HepG2 (cell line): ENCODE measurements around the gene WDR6. TPM values are rescaled to one million over a fixed set of nuclear protein-coding genes. Genes with fewer than 3 reads are reported as not detected.

Experiments used
- ARNTL ChIP-seq: sonication (generic); formaldehyde crosslinking; IDR thresholded peaks from 2 replicates; pipeline ENCODE4 v1.4.0; 2020; ENCODE audit warnings: mild to moderate bottlenecking, missing genetic modification reagents
- ATF4 ChIP-seq, 2 experiments: fragments of 450-650 bp in 1 of 2; sonication (generic) in 1 of 2; formaldehyde crosslinking; IDR thresholded peaks; 2 replicates each; pipeline versions ENCODE4 v1.5.0 to v1.8.0; 2020 to 2022; ENCODE audit warnings: mild to moderate bottlenecking in 1 of 2, missing genetic modification reagents in 1 of 2
- HOXA9 ChIP-seq: sonication (generic); formaldehyde crosslinking; IDR thresholded peaks from 2 replicates; pipeline ENCODE4 v1.8.1; 2022; ENCODE audit warnings: missing genetic modification reagents, mild to moderate bottlenecking, moderate library complexity, borderline replicate concordance
- IKZF4 ChIP-seq: sonication (generic); formaldehyde crosslinking; IDR thresholded peaks from 2 replicates; pipeline ENCODE4 v1.5.1; 2020; ENCODE audit warnings: borderline replicate concordance, mild to moderate bottlenecking, low read depth, missing genetic modification reagents; ENCODE audit errors: not compliant biosample characterization
- NCOA5 ChIP-seq: sonication (generic); formaldehyde crosslinking; IDR thresholded peaks from 2 replicates; pipeline ENCODE4 v1.4.0; 2020; ENCODE audit warnings: missing genetic modification reagents
- RARA ChIP-seq: IDR thresholded peaks from 2 replicates; pipeline ENCODE4 v1.6.1; 2016; ENCODE audit warnings: missing genetic modification reagents, missing compliant biosample characterization
- THAP7 ChIP-seq: sonication (generic); formaldehyde crosslinking; IDR thresholded peaks from 2 replicates; pipeline ENCODE4 v1.8.1; 2023; ENCODE audit warnings: mild to moderate bottlenecking, missing genetic modification reagents
- ZBTB25 ChIP-seq: IDR thresholded peaks from 2 replicates; pipeline ENCODE4 v1.6.1; 2018; ENCODE audit warnings: missing genetic modification reagents
- ZNF451 ChIP-seq: sonication (generic); formaldehyde crosslinking; IDR thresholded peaks from 2 replicates; pipeline ENCODE4 v1.5.0; 2020; ENCODE audit warnings: mild to moderate bottlenecking, missing genetic modification reagents
- ZNF501 ChIP-seq: sonication (generic); formaldehyde crosslinking; IDR thresholded peaks from 2 replicates; pipeline ENCODE4 v1.5.1; 2020; ENCODE audit warnings: mild to moderate bottlenecking, moderate library complexity, missing genetic modification reagents
- polyA plus RNA-seq, 8 experiments: library from polyadenylated mRNA; depleted of rRNA in 3 of 8; stranded (reverse) in 7 of 8; unstranded in 1 of 8; fragments of >200 nt; fragmentation: Illumina TruSeq in 4 of 8; extraction: Trizol in 4 of 8; gene quantifications; 2 replicates each; pipeline versions ENCODE4 v1.2.1 to v1.2.3, GENCODE V29; 2011 to 2016; ENCODE audit warnings: low read depth in 4 of 8, missing spikeins in 1 of 8, mixed read lengths in 1 of 8; ENCODE audit not compliant: insufficient read depth in 1 of 8
- total RNA-seq, 5 experiments: library from RNA; depleted of rRNA; stranded (reverse); fragments of >200 nt; fragmentation: Illumina TruSeq; extraction: Trizol; gene quantifications; 2 replicates each; pipeline ENCODE4 v1.2.3, GENCODE V29; 2016; ENCODE audit warnings: low read depth in 1 of 5
- TF ChIP-seq, protein P1 (sequence below): sonication (generic); formaldehyde crosslinking; IDR thresholded peaks from 2 replicates; pipeline ENCODE4 v1.4.0; 2020; ENCODE audit warnings: mild to moderate bottlenecking, missing genetic modification reagents
- TF ChIP-seq, protein P2 (sequence below): sonication (generic); formaldehyde crosslinking; IDR thresholded peaks from 2 replicates; pipeline ENCODE4 v1.8.1; 2023; ENCODE audit warnings: mild to moderate bottlenecking, inconsistent platforms, moderate library complexity, missing genetic modification reagents, borderline replicate concordance
- TF ChIP-seq, protein P3 (sequence below): sonication (generic); formaldehyde crosslinking; IDR thresholded peaks from 2 replicates; pipeline ENCODE4 v1.8.0; 2023; ENCODE audit warnings: mild to moderate bottlenecking, missing genetic modification reagents

WDR6 gene
- total and polyA plus RNA-seq, 2 of the 13 experiments (the other 11 are each of a cell fraction or from before 2014, with no cell fraction given), result 73.4 to 139 TPM

DNA sequence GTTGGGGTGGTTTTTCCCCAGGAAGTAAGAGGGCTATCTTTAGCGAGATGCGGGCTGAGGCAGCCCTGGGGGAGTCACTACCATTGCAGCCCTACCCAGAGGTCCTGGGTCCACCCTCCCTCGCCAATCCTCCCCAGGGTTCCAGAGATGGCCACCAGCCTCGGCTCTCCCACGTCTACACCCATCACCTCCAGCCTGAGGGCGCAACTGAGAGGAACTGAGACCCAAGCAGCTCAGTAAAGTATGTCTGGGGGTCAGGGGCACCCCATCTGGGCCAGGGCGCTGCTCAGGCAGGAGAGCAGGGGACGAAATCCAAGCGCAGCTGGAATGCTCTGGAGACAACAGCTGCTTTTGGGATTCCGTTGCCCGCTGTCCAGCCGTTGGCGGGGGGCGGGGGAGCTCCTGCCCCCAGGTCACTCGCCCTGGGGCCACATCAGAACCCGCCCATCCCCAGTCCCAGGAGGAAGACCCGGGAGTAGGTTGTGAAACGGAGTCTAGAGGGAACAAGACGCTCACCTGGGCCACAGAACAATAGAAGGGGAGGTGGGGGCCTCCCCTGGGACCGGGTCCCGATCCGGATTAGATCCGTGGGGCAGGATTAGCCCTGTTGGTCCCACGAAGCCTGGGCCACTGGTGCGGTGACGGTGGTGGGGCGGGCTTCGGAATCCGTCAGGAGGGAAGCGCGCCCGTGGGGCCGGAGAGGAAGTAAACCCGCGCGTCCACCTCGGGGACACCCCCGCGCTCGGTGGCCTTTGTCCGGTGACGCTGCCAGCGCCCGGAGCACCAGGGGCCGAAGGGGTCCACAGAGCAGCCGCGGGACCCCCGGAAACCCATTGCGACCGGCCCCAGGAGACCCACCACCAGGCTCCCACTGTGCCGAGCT, 13.4 kb downstream of the WDR6 start (continued):
- TF ChIP-seq, protein P1, sequence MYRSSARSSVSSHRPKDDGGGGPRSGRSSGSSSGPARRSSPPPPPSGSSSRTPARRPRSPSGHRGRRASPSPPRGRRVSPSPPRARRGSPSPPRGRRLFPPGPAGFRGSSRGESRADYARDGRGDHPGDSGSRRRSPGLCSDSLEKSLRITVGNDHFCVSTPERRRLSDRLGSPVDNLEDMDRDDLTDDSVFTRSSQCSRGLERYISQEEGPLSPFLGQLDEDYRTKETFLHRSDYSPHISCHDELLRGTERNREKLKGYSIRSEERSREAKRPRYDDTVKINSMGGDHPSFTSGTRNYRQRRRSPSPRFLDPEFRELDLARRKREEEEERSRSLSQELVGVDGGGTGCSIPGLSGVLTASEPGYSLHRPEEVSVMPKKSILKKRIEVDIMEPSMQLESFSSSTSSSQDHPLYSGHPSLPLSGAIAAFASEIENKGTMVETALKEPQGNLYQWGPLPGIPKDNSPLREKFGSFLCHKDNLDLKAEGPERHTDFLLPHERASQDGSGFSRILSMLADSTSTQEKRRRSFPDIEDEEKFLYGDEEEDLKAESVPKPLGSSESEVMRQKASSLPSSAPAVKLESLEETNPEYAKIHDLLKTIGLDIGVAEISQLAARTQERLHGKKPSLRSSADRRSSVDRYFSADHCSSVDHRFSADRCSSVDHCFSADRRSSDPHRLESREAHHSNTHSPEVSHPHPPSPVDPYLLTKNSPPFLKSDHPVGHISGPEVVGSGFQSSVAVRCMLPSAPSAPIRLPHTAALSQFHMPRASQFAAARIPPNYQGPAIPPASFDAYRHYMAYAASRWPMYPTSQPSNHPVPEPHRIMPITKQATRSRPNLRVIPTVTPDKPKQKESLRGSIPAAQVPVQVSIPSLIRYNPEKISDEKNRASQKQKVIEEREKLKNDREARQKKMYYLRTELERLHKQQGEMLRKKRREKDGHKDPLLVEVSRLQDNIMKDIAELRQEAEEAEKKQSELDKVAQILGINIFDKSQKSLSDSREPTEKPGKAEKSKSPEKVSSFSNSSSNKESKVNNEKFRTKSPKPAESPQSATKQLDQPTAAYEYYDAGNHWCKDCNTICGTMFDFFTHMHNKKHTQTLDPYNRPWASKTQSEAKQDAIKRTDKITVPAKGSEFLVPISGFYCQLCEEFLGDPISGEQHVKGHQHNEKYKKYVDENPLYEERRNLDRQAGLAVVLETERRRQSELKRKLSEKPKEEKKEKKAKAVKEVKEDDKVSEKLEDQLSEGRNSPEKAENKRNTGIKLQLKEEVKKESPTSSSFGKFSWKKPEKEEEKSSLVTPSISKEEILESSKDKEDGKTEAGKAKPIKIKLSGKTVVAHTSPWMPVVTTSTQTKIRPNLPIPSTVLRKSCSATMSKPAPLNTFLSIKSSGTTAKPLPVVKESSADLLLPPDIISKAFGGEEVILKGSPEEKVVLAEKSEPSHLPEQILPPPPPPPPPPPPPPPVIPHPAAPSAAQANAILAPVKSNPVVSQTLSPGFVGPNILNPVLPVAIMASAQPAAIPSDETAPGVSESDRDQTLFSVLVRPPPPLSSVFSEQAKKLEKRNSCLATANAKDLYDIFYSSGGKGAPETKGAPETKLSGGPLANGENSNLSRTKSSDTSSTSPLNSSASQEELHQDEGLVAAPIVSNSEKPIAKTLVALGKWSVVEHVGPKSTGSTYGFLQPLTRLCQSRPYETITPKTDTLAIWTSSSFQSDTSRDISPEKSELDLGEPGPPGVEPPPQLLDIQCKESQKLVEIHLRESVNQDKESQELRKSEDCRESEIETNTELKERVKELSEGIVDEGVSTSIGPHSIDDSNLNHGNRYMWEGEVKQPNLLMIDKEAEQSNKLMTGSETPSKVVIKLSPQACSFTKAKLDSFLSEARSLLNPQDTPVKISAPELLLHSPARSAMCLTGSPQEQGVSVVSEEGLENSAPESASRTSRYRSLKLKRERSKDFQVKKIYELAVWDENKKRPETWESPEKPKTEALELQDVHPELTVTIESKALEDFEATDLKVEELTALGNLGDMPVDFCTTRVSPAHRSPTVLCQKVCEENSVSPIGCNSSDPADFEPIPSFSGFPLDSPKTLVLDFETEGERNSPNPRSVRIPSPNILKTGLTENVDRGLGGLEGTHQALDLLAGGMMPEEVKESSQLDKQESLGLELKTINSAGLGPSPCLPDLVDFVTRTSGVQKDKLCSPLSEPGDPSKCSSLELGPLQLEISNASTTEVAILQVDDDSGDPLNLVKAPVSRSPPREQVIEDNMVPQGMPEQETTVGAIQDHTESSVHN (CRISPR knock-in tag), result no peak
- TF ChIP-seq HOXA9, result no peak
- TF ChIP-seq, protein P2, sequence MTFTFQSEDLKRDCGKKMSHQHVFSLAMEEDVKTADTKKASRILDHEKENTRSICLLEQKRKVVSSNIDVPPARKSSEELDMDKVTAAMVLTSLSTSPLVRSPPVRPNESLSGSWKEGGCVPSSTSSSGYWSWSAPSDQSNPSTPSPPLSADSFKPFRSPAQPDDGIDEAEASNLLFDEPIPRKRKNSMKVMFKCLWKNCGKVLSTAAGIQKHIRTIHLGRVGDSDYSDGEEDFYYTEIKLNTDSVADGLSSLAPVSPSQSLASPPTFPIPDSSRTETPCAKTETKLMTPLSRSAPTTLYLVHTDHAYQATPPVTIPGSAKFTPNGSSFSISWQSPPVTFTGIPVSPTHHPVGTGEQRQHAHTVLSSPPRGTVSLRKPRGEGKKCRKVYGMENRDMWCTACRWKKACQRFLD (CRISPR knock-in tag), result 0 out of 2 replicates have a peak, but pooled peaks have one; percentile 4
- 0 out of 2 replicates have a peak, but pooled peaks have one; percentile 4 for TF ChIP-seq THAP7 (CRISPR knock-in tag)
- TF ChIP-seq ATF4 (CRISPR knock-in tag; IDR thresholded peaks at IDR 0.05), result no peak
- TF ChIP-seq NCOA5, result no peak
- TF ChIP-seq IKZF4 (CRISPR knock-in tag), result peak; percentile 18
- TF ChIP-seq RARA (CRISPR knock-in tag), result no peak
- TF ChIP-seq, protein P3, sequence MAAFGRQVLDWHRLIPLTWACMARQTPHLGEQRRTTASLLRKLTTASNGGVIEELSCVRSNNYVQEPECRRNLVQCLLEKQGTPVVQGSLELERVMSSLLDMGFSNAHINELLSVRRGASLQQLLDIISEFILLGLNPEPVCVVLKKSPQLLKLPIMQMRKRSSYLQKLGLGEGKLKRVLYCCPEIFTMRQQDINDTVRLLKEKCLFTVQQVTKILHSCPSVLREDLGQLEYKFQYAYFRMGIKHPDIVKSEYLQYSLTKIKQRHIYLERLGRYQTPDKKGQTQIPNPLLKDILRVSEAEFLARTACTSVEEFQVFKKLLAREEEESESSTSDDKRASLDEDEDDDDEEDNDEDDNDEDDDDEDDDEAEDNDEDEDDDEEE (CRISPR knock-in tag), result 0 out of 2 replicates have a peak, but pooled peaks have one; percentile 33
- 0 out of 2 replicates have a peak, but pooled peaks have one; percentile 46 for TF ChIP-seq ZNF451 (CRISPR knock-in tag)
- TF ChIP-seq ZBTB25 (CRISPR knock-in tag), result no peak
- no peak; the same call in 1 of the 2 replicates for TF ChIP-seq ZNF501
- TF ChIP-seq ARNTL, result no peak
